ENCODE data around the gene MUC6.

DNA sequence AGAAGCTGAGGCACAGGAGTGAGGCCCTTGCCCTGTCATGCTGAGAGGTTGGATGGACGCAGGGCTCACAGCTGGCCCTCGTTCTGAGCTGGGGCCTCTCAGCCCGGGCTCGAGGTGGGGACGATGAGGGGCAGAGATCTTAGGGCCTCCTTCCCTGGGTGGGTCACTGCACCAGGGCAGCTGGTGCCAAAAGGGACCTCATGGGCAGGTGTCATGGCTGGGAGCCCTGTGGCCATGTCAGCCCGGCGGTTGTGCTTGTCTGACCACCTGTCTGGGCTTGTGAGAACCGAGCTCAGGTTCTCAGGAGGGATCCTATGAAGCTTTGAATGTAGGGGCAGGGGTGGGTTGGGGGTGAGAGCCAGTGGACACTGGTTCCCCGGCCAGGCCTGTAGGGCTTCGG is 1.8 kb upstream of the MUC6 start:
- TF ChIP-seq ZNF747 (tag by site-specific recombination; IDR thresholded peaks at IDR 0.05) = no peak
- TF ChIP-seq ZNF416 (tag by site-specific recombination; IDR thresholded peaks at IDR 0.05) = no peak
- no peak for TF ChIP-seq ZNF132 (tag by site-specific recombination; IDR thresholded peaks at IDR 0.05; ENCODE audit: borderline replicate concordance)
- TF ChIP-seq, protein P1, sequence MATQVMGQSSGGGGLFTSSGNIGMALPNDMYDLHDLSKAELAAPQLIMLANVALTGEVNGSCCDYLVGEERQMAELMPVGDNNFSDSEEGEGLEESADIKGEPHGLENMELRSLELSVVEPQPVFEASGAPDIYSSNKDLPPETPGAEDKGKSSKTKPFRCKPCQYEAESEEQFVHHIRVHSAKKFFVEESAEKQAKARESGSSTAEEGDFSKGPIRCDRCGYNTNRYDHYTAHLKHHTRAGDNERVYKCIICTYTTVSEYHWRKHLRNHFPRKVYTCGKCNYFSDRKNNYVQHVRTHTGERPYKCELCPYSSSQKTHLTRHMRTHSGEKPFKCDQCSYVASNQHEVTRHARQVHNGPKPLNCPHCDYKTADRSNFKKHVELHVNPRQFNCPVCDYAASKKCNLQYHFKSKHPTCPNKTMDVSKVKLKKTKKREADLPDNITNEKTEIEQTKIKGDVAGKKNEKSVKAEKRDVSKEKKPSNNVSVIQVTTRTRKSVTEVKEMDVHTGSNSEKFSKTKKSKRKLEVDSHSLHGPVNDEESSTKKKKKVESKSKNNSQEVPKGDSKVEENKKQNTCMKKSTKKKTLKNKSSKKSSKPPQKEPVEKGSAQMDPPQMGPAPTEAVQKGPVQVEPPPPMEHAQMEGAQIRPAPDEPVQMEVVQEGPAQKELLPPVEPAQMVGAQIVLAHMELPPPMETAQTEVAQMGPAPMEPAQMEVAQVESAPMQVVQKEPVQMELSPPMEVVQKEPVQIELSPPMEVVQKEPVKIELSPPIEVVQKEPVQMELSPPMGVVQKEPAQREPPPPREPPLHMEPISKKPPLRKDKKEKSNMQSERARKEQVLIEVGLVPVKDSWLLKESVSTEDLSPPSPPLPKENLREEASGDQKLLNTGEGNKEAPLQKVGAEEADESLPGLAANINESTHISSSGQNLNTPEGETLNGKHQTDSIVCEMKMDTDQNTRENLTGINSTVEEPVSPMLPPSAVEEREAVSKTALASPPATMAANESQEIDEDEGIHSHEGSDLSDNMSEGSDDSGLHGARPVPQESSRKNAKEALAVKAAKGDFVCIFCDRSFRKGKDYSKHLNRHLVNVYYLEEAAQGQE (tag by site-specific recombination; IDR thresholded peaks at IDR 0.05) = no peak
